H9 (cell line): ENCODE results near the gene ABCA4. TPM values are rescaled to one million over a fixed set of nuclear protein-coding genes. Genes with fewer than 3 reads are reported as not detected.

Experiments
- DNase-seq: peaks from one replicate; pipeline ENCODE4 v3.0.0-alpha.2; 2017
- H2AFZ ChIP-seq: one replicate; pipeline ENCODE4 v1.6.1; 2013; ENCODE audit warnings: mild to moderate bottlenecking, low read length, control low read depth, moderate library complexity
- H2AK5ac ChIP-seq: 2 replicates; pipeline ENCODE4 v1.6.1; 2013; ENCODE audit warnings: low read length, control low read depth, mixed read lengths; ENCODE audit not compliant: insufficient read length
- H2BK120ac ChIP-seq: one replicate; pipeline ENCODE4 v1.6.1; 2013; ENCODE audit warnings: low read depth, mild to moderate bottlenecking, low read length, control low read depth, inconsistent platforms; ENCODE audit not compliant: poor library complexity, severe bottlenecking
- H2BK12ac ChIP-seq: 2 replicates; pipeline ENCODE4 v1.6.1; 2013; ENCODE audit warnings: low read length, control low read depth, mixed read lengths, low read depth; ENCODE audit not compliant: insufficient read length
- H2BK15ac ChIP-seq: 2 replicates; pipeline ENCODE4 v1.6.1; 2013; ENCODE audit warnings: low read depth, low read length, control low read depth
- H2BK20ac ChIP-seq: one replicate; pipeline ENCODE4 v1.6.1; 2013; ENCODE audit warnings: low read depth, mild to moderate bottlenecking, low read length, control low read depth, inconsistent platforms; ENCODE audit not compliant: poor library complexity, severe bottlenecking
- H2BK5ac ChIP-seq: 2 replicates; pipeline ENCODE4 v1.6.1; 2013; ENCODE audit warnings: low read length, control low read depth, mixed read lengths; ENCODE audit not compliant: insufficient read length
- H3K14ac ChIP-seq: 2 replicates; pipeline ENCODE4 v1.6.1; 2013; ENCODE audit warnings: low read length, control low read depth; ENCODE audit not compliant: insufficient read depth
- H3K18ac ChIP-seq: 2 replicates; pipeline ENCODE4 v1.6.1; 2013; ENCODE audit warnings: low read depth, mild to moderate bottlenecking, mixed read lengths, low read length, control low read depth; ENCODE audit not compliant: insufficient read length
- H3K23ac ChIP-seq: 2 replicates; pipeline ENCODE4 v1.6.1; 2013; ENCODE audit warnings: low read length, control low read depth, mixed read lengths, low read depth; ENCODE audit not compliant: insufficient read length
- H3K23me2 ChIP-seq: 2 replicates; pipeline ENCODE4 v1.6.1; 2013; ENCODE audit warnings: low read depth, mild to moderate bottlenecking, mixed read lengths, low read length, control low read depth; ENCODE audit not compliant: insufficient read length, poor library complexity, severe bottlenecking
- H3K27ac ChIP-seq: 2 replicates; pipeline ENCODE4 v1.5.1; 2013; ENCODE audit warnings: low read length, control low read depth, mixed read lengths, low read depth; ENCODE audit not compliant: insufficient read length
- H3K27me3 ChIP-seq: 2 replicates; pipeline ENCODE4 v1.6.1; 2013; ENCODE audit warnings: low read length, control low read depth, inconsistent platforms; ENCODE audit not compliant: insufficient read depth
- H3K4ac ChIP-seq: 2 replicates; pipeline ENCODE4 v1.6.1; 2013; ENCODE audit warnings: low read depth, mild to moderate bottlenecking, control low read depth, inconsistent platforms, low read length, moderate library complexity
- H3K4me1 ChIP-seq: 2 replicates; pipeline ENCODE4 v1.6.1; 2013; ENCODE audit warnings: low read length, control low read depth, inconsistent platforms; ENCODE audit not compliant: insufficient read depth
- H3K4me2 ChIP-seq: 2 replicates; pipeline ENCODE4 v1.6.1; 2013; ENCODE audit warnings: low read length, control low read depth, mixed read lengths; ENCODE audit not compliant: insufficient read length, insufficient read depth
- H3K56ac ChIP-seq: 2 replicates; pipeline ENCODE4 v1.6.1; 2013; ENCODE audit warnings: low read depth, mild to moderate bottlenecking, mixed read lengths, low read length, control low read depth; ENCODE audit not compliant: insufficient read length
- H3K79me1 ChIP-seq: 2 replicates; pipeline ENCODE4 v1.6.1; 2013; ENCODE audit warnings: low read depth, mild to moderate bottlenecking, moderate library complexity, low read length, control low read depth, inconsistent platforms; ENCODE audit not compliant: insufficient read depth, poor library complexity, severe bottlenecking
- H3K79me2 ChIP-seq: 2 replicates; pipeline ENCODE4 v1.6.1; 2013; ENCODE audit warnings: low read length, control low read depth, inconsistent platforms; ENCODE audit not compliant: insufficient read depth
- H3K9ac ChIP-seq: 2 replicates; pipeline ENCODE4 v1.6.1; 2013; ENCODE audit warnings: low read length, control low read depth, mixed read lengths; ENCODE audit not compliant: insufficient read length; ENCODE audit errors: extremely low read depth
- H3K9me3 ChIP-seq: one replicate; pipeline ENCODE4 v1.6.1; 2013; ENCODE audit warnings: low read depth, low read length, inconsistent platforms; ENCODE audit not compliant: control insufficient read depth
- H3T11ph ChIP-seq: one replicate; pipeline ENCODE4 v1.6.1; 2013; ENCODE audit warnings: mild to moderate bottlenecking, low read length, control low read depth, inconsistent platforms
- H4K20me1 ChIP-seq: one replicate; pipeline ENCODE4 v1.6.1; 2013; ENCODE audit not compliant: control insufficient read depth, insufficient read length, insufficient read depth
- H4K5ac ChIP-seq: 2 replicates; pipeline ENCODE4 v1.6.1; 2013; ENCODE audit warnings: low read depth, mild to moderate bottlenecking, mixed read lengths, low read length, control low read depth; ENCODE audit not compliant: insufficient read length
- H4K8ac ChIP-seq: replicated peaks from 2 replicates; pipeline ENCODE4 v1.6.1; 2013; ENCODE audit warnings: low read length, control low read depth, mixed read lengths, low read depth; ENCODE audit not compliant: insufficient read length
- H4K91ac ChIP-seq: 2 replicates; pipeline ENCODE4 v1.6.1; 2013; ENCODE audit warnings: low read depth, mild to moderate bottlenecking, moderate library complexity, mixed read lengths, low read length, control low read depth; ENCODE audit not compliant: insufficient read length
- H3K27ac Mint-ChIP-seq, 3 experiments: 2 replicates in 2 of 3; 3 replicates in 1 of 3; pipeline ENCODE4 v1.8.0; 2020 to 2021; ENCODE audit warnings: mixed read lengths in 3 of 3, mild to moderate bottlenecking in 1 of 3, moderate library complexity in 1 of 3
- H3K27me3 Mint-ChIP-seq: 2 replicates; pipeline ENCODE4 v1.8.0; 2021; ENCODE audit warnings: low read depth, mild to moderate bottlenecking, moderate library complexity, mixed read lengths
- H3K36me3 Mint-ChIP-seq, 3 experiments: 2 replicates in 2 of 3; 3 replicates in 1 of 3; pipeline ENCODE4 v1.8.0; 2020 to 2021; ENCODE audit warnings: low read depth in 3 of 3, mixed read lengths in 3 of 3; ENCODE audit not compliant: insufficient read depth in 1 of 3
- H3K4me1 Mint-ChIP-seq, 2 experiments: 2 replicates each; pipeline ENCODE4 v1.8.0; 2020; ENCODE audit warnings: mixed read lengths in 2 of 2
- H3K4me3 Mint-ChIP-seq, 2 experiments: 2 replicates in 1 of 2; 3 replicates in 1 of 2; pipeline ENCODE4 v1.8.0; 2020 to 2021; ENCODE audit warnings: mild to moderate bottlenecking in 2 of 2, mixed read lengths in 2 of 2, moderate library complexity in 1 of 2
- H3K9me3 Mint-ChIP-seq, 2 experiments: 2 replicates in 1 of 2; 3 replicates in 1 of 2; pipeline ENCODE4 v1.8.0; 2020; ENCODE audit warnings: mild to moderate bottlenecking in 2 of 2, mixed read lengths in 2 of 2, moderate library complexity in 1 of 2
- CTCF ChIP-seq: fragments of 200-600 bp; sonication (generic); conservative IDR thresholded peaks from 3 replicates; pipeline ENCODE4 v1.8.0; 2021; ENCODE audit warnings: antibody characterized with exemption, mild to moderate bottlenecking
- WGBS: extraction: QIAGEN DNeasy Blood & Tissue Kit; methylation state at CpG from one replicate; pipeline ENCODE4 v1.1.7; 2013; ENCODE audit warnings: missing lambda C conversion rate, low lambda C conversion rate, mixed read lengths; ENCODE audit not compliant: insufficient read length; ENCODE audit errors: extremely low coverage; 5-methylcytosine and 5-hydroxymethylcytosine counted together
- total RNA-seq: library from RNA; stranded (reverse); gene quantifications from 2 replicates; pipeline ENCODE4 v1.2.1, GENCODE V29; 2021

Gene ABCA4
- total RNA-seq, 1 experiment from 2014 or later = not detected

- Histone ChIP-seq H2AK5ac (no peak overlapping the region), H3K4ac (no peak overlapping the region), H3K23me2 (no peaks in the 10 kb centered on the region), H4K8ac (no peak overlapping the region), H3K4me2 (no peak overlapping the region), H4K20me1 (no peaks in the 10 kb centered on the region), H2BK5ac (no peak overlapping the region), H2BK12ac (no peak overlapping the region), H3K23ac (no peak overlapping the region), H3K9me3 (no peaks in the 10 kb centered on the region), H3K14ac (no peak overlapping the region), H2BK20ac (no peak overlapping the region), H2AFZ (no peak overlapping the region), H3K56ac (no peak overlapping the region), H3K9ac (no peak overlapping the region), H3K79me1 (no peaks in the 10 kb centered on the region), H3K27ac (no peak overlapping the region), H2BK120ac (no peak overlapping the region), H2BK15ac (no peak overlapping the region), H3K4me1 (no peaks in the 10 kb centered on the region), H3K18ac (no peak overlapping the region), H3K27me3 (no peaks in the 10 kb centered on the region), H4K5ac (no peak overlapping the region), H4K91ac (no peak overlapping the region), H3T11ph (no peak overlapping the region), H3K79me2 (no peaks in the 10 kb centered on the region)
- Mint-ChIP-seq H3K36me3 (peaks cover 0 to 12% (median 3%) of the 10 kb centered on the region in 3 experiments; a peak in 3 of 7 replicates), H3K4me3 (no peak overlapping the region), H3K27ac (no peak overlapping the region), H3K27me3 (peaks cover 8% of the 10 kb centered on the region), H3K9me3 (peaks cover 11 to 16% of the 10 kb centered on the region in 2 experiments), H3K4me1 (no peaks in the 10 kb centered on the region)
- no peak for DNase-seq
- no CpG with 5 or more reads among the region's 1 CpG for WGBS
- no peak for TF ChIP-seq CTCF
Measured at GRCh38 chr1:93958726-93959100, 162.2 kb downstream of the ABCA4 start.
